K562 (cell line): ENCODE data around the gene HES6. TPM values are rescaled to one million over a fixed set of nuclear protein-coding genes. Genes with fewer than 3 reads are reported as not detected.

Source experiments
- ATF1 ChIP-seq, 2 experiments: fragments of 450-650 bp in 1 of 2; IDR thresholded peaks; 2 replicates each; pipeline ENCODE4 v1.6.1; 2016; ENCODE audit warnings: missing compliant biosample characterization in 1 of 2, missing genetic modification characterization in 1 of 2
- CREM ChIP-seq: IDR thresholded peaks from 2 replicates; pipeline ENCODE4 v1.6.1; 2014; ENCODE audit warnings: antibody characterized with exemption, low read depth
- CTCF ChIP-seq, 3 experiments: IDR thresholded peaks in 2 of 3; conservative IDR thresholded peaks in 1 of 3; 2 replicates each; pipeline ENCODE4 v1.5.1; 2011 to 2012; ENCODE audit warnings: low read length in 3 of 3, mild to moderate bottlenecking in 3 of 3, control low read depth in 2 of 3, improper control_type of control experiment in 1 of 3, inconsistent platforms in 1 of 3, low read depth in 1 of 3, mixed read lengths in 1 of 3, moderate library complexity in 1 of 3; ENCODE audit not compliant: insufficient read depth in 2 of 3
- GABPB1 ChIP-seq: sonication (generic); formaldehyde crosslinking; IDR thresholded peaks from 2 replicates; pipeline ENCODE4 v1.8.0; 2022; ENCODE audit warnings: mild to moderate bottlenecking, missing genetic modification reagents
- HDAC2 ChIP-seq: fragments of 450-650 bp; IDR thresholded peaks from 2 replicates; pipeline ENCODE4 v1.6.1; 2016; ENCODE audit warnings: mild to moderate bottlenecking
- NELFE ChIP-seq: IDR thresholded peaks from 2 replicates; pipeline ENCODE4 v1.6.1; 2011; ENCODE audit warnings: mild to moderate bottlenecking; ENCODE audit not compliant: insufficient read depth, insufficient read length
- PBX2 ChIP-seq, 2 experiments: IDR thresholded peaks in 1 of 2; conservative IDR thresholded peaks in 1 of 2; 2 replicates each; pipeline ENCODE4 v1.6.1; 2016; ENCODE audit warnings: low read depth in 2 of 2, mild to moderate bottlenecking in 1 of 2, missing compliant biosample characterization in 1 of 2, missing genetic modification characterization in 1 of 2, moderate library complexity in 1 of 2
- SFPQ ChIP-seq: fragments of 200-400 bp; formaldehyde crosslinking; IDR thresholded peaks from 2 replicates; pipeline ENCODE4 v1.6.1; 2017; ENCODE audit warnings: mild to moderate bottlenecking, low read depth, low read length, moderate library complexity
- YY1 ChIP-seq, 3 experiments: IDR thresholded peaks; 2 replicates each; pipeline ENCODE4 v1.6.1; 2011; ENCODE audit warnings: low read length in 2 of 3, mild to moderate bottlenecking in 2 of 3, moderate library complexity in 2 of 3, borderline replicate concordance in 1 of 3, control low read depth in 1 of 3, low read depth in 1 of 3; ENCODE audit not compliant: insufficient read depth in 3 of 3, insufficient replicate concordance in 2 of 3, control insufficient read depth in 1 of 3, insufficient read length in 1 of 3; ENCODE audit errors: extremely low read depth in 1 of 3
- ZEB2 ChIP-seq: fragments of 450-650 bp; IDR thresholded peaks from 2 replicates; pipeline ENCODE4 v1.6.1; 2016
- ZNF197 ChIP-seq: fragments of 200-800 bp; sonication (Bioruptor generic); IDR thresholded peaks from 2 replicates; pipeline ENCODE4 v1.6.1; 2016; ENCODE audit warnings: low read depth, missing genetic modification characterization, missing compliant biosample characterization
- ZNF217 ChIP-seq: sonication (generic); formaldehyde crosslinking; IDR thresholded peaks from 2 replicates; pipeline ENCODE4 v1.8.0; 2022; ENCODE audit warnings: mild to moderate bottlenecking, missing genetic modification reagents
- ZNF766 ChIP-seq: fragments of 200-800 bp; sonication (Bioruptor generic); conservative IDR thresholded peaks from 2 replicates; pipeline ENCODE4 v1.6.1; 2016; ENCODE audit warnings: missing genetic modification characterization, missing compliant biosample characterization
- polyA plus RNA-seq, 8 experiments: library from polyadenylated mRNA; depleted of rRNA in 4 of 8; stranded (reverse) in 5 of 8; unstranded in 3 of 8; fragments of >200 nt; fragmentation: Nextera tagmentation in 2 of 8; fragmentation: Illumina TruSeq in 1 of 8; extraction: Ambion mirVana in 2 of 8; extraction: Trizol in 1 of 8; gene quantifications; 2 replicates each; pipeline versions ENCODE4 v1.2.1 to v1.2.3, GENCODE V29; 2011 to 2014; ENCODE audit warnings: inconsistent platforms in 1 of 8, missing spikeins in 1 of 8
- total RNA-seq, 7 experiments: library from RNA; depleted of rRNA in 6 of 7; stranded (reverse); fragments of >200 nt in 6 of 7; fragmentation: Illumina TruSeq in 2 of 7; extraction: Trizol in 2 of 7; gene quantifications; 2 replicates each; pipeline versions ENCODE4 v1.2.1 to v1.2.3, GENCODE V29; 2011 to 2021; ENCODE audit warnings: low replicate concordance in 1 of 7
- TF ChIP-seq, protein P1 (sequence below): IDR thresholded peaks from 2 replicates; pipeline ENCODE4 v1.6.1; 2011; ENCODE audit warnings: borderline replicate concordance, low read depth, mild to moderate bottlenecking, moderate library complexity, low read length; ENCODE audit not compliant: insufficient read depth, poor library complexity, severe bottlenecking

HES6 gene
- total and polyA plus RNA-seq, 9 of the 15 experiments (the other 6 are each of a cell fraction or from before 2014, with no cell fraction given): 6.2 to 133 (median 29.2) TPM

DNA sequence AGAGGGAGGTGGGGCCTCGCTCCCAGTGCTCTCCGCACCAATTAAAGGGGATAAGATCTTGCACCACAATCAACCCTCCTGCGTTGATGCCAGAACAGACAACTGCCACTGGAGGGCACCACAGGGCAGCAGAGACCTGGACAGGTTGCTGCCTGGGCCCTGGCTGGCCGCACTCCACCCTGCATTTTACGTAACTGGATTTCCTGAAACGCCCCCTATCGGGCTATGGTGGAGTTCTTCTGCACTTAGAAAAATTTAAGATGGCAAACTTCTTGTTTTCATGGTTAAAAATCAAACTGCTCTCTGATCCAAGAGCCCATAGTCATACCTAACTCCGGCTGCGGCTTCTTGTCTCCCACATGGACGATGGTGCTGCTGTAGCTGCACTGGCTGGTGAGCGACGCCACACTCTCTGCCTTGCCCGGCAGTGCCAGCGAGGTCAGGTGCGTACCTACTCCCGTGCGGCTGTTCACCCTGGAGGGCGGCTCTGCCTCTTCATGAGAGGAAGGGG is 16.8 kb upstream of the HES6 start (continued):
- TF ChIP-seq PBX2 (CRISPR knock-in tag; IDR thresholded peaks at IDR 0.05; ENCODE audit: low read depth) (no peak), PBX2 (tag; conservative IDR thresholded peaks at IDR 0.05; ENCODE audit: low read depth) (no peak), YY1 (IDR thresholded peaks at IDR 0.05; ENCODE audit: borderline replicate concordance in 1 of 3, control insufficient read depth in 1 of 3, extremely low read depth in 1 of 3, insufficient read depth in 3 of 3, insufficient read length in 1 of 3, insufficient replicate concordance in 2 of 3, low read depth in 1 of 3, low read length in 2 of 3) (peak in 1 of 3 experiments; percentile 13), HDAC2 (no peak), ZNF197 (CRISPR knock-in tag) (no peak), ATF1 (CRISPR knock-in tag; IDR thresholded peaks at IDR 0.05) (no peak), ATF1 (tag; IDR thresholded peaks at IDR 0.05) (peak; percentile 43; the same call in 1 of the 2 replicates), SFPQ (no peak), NELFE (no peak), CTCF (IDR thresholded peaks at IDR 0.05 in 2 of 3, conservative IDR thresholded peaks at IDR 0.05 in 1 of 3; ENCODE audit: insufficient read depth in 2 of 3, low read depth in 1 of 3, low read length in 3 of 3) (peak; percentile 82 to 92 (median 84)), GABPB1 (peak; percentile 36; the same call in 1 of the 2 replicates), CREM (peak; percentile 50; the same call in 1 of the 2 replicates), ZNF766 (peak; percentile 69; the same call in 1 of the 2 replicates), ZEB2 (no peak), ZNF217 (CRISPR knock-in tag) (no peak)
- TF ChIP-seq, protein P1, sequence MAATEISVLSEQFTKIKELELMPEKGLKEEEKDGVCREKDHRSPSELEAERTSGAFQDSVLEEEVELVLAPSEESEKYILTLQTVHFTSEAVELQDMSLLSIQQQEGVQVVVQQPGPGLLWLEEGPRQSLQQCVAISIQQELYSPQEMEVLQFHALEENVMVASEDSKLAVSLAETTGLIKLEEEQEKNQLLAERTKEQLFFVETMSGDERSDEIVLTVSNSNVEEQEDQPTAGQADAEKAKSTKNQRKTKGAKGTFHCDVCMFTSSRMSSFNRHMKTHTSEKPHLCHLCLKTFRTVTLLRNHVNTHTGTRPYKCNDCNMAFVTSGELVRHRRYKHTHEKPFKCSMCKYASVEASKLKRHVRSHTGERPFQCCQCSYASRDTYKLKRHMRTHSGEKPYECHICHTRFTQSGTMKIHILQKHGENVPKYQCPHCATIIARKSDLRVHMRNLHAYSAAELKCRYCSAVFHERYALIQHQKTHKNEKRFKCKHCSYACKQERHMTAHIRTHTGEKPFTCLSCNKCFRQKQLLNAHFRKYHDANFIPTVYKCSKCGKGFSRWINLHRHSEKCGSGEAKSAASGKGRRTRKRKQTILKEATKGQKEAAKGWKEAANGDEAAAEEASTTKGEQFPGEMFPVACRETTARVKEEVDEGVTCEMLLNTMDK: peak; percentile 85
